Small intestine (tissue), 7 donors: ENCODE data around the gene RBL1. TPM values are rescaled to one million over a fixed set of nuclear protein-coding genes. Genes with fewer than 3 reads are reported as not detected.

Experiments used
- DNase-seq, 2 donors: peaks; one replicate each; pipeline versions ENCODE4 v3.0.0 to v3.0.0-alpha.2; 2013
- FAIRE-seq: peaks from 2 replicates; lab custom pipeline; 2012; peaks lifted over from hg19 to GRCh38; lab: Jason Lieb, UNC
- H3K27ac ChIP-seq, 3 donors: one replicate each; pipeline ENCODE4 v1.5.1; 2013; ENCODE audit warnings: low read length in 2 of 3, mild to moderate bottlenecking in 2 of 3, control low read depth in 1 of 3, inconsistent platforms in 1 of 3, low read depth in 1 of 3, moderate library complexity in 1 of 3
- H3K27me3 ChIP-seq, 3 donors: one replicate each; pipeline ENCODE4 v1.6.1; 2013; ENCODE audit warnings: low read length in 3 of 3, inconsistent platforms in 1 of 3; ENCODE audit not compliant: control insufficient read depth in 3 of 3, insufficient read depth in 3 of 3
- H3K36me3 ChIP-seq, 3 donors: one replicate each; pipeline ENCODE4 v1.6.1; 2013; ENCODE audit warnings: low read length in 3 of 3, inconsistent platforms in 1 of 3, low read depth in 1 of 3, mild to moderate bottlenecking in 1 of 3, moderate library complexity in 1 of 3; ENCODE audit not compliant: control insufficient read depth in 3 of 3, insufficient read depth in 2 of 3
- H3K4me1 ChIP-seq, 3 donors: one replicate each; pipeline ENCODE4 v1.6.1; 2013; ENCODE audit warnings: low read length in 2 of 3, inconsistent platforms in 1 of 3, low read depth in 1 of 3, mild to moderate bottlenecking in 1 of 3, moderate library complexity in 1 of 3; ENCODE audit not compliant: control insufficient read depth in 3 of 3, insufficient read depth in 2 of 3
- H3K4me3 ChIP-seq, 3 donors: one replicate each; pipeline ENCODE4 v1.5.1; 2013; ENCODE audit warnings: low read length in 3 of 3, control low read depth in 1 of 3, inconsistent platforms in 1 of 3, low read depth in 1 of 3, mild to moderate bottlenecking in 1 of 3, moderate library complexity in 1 of 3
- H3K9me3 ChIP-seq, 2 donors: one replicate each; pipeline ENCODE4 v1.6.1; 2013; ENCODE audit warnings: low read depth in 1 of 2, low read length in 1 of 2; ENCODE audit not compliant: control insufficient read depth in 2 of 2, insufficient read depth in 1 of 2
- WGBS, 3 donors: extraction: QIAGEN DNeasy Blood & Tissue Kit; methylation state at CpG; one replicate each; pipeline ENCODE4 v1.1.7; 2013; 5-methylcytosine and 5-hydroxymethylcytosine counted together
- polyA plus RNA-seq, 4 donors: library from polyadenylated mRNA; stranded (reverse) in 3 of 4; unstranded in 1 of 4; fragments of 200-250 nt in 3 of 4; fragments of 120-200 nt in 1 of 4; gene quantifications; one replicate each; pipeline versions ENCODE4 v1.2.1 to v1.2.3, GENCODE V29; 2013
- donor health status: healthy with polysubstance abuse.
- donor health status: control.
- donor health status: control.
- donor health status: Bipolar disorder and iron deficiency.
- donor health status: healthy.

Gene RBL1
- polyA plus RNA-seq, 4 donors: 0.89 to 5.3 (median 2.1) TPM

DNA sequence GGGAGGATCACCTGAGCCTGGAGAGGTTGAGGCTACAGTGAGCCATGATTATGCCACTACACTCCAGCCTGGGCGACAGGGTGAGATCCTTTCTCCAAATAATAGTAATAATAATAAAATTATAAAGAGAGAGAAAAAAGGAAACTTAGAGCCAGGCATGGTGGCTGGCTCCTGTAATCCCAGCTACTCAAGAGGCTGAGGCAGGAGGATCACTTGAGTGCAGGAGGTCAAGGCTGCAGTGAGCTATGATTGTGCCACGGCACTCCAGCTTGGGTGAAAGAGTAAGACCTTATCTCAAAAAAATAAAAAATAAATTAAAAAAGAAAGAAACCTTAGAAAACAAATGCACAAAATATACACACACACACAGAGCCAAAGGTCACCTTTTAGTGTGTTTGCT, 139.1 kb downstream of the RBL1 start:
- H3K9me3 ChIP-seq: peaks cover 0 to under 1% of the 10 kb centered on the region in 2 donors
- WGBS, 3 donors: 66 to 84% (median 78%) methylated on average over 2 of the region's 2 CpGs
- FAIRE-seq: no peak

DNA sequence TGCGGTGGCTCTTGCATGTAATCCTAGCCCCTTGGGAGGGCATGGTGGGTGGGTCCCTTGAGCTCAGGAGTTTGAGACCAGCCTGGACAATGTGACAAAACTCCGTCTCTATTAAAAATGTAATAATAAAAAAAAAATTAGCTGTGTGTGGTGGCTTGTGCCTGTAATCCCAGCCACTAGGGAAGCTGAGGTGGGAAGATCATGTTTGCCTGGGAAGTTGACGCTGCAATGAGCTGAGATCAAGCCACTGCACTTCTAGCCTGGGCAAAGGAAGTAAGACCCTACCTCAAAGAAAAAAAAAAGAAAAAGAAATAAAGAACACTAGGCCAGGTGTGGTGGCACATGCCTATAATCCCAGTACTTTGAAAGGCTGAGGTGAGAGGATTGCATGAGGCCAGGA, 139.8 kb downstream of the RBL1 start:
- H3K4me3 ChIP-seq: no peak overlapping the region
- WGBS, 3 donors: 60 to 78% (median 77%) methylated on average over 3 of the region's 3 CpGs
- no peaks in the 10 kb centered on the region for H3K9me3 ChIP-seq
- DNase-seq (no peak), FAIRE-seq (no peak)
- no peaks in the 10 kb centered on the region for H3K36me3 ChIP-seq
- no peak overlapping the region for H3K27ac ChIP-seq
- H3K27me3 ChIP-seq: peaks cover 0 to under 1% (median 0%) of the 10 kb centered on the region in 3 donors
- peaks cover 0 to 10% (median 0%) of the 10 kb centered on the region in 3 donors for H3K4me1 ChIP-seq

More for the DNA sequence above, 139.1 kb downstream of the RBL1 start:
- H3K4me1 ChIP-seq: peaks cover 0 to 10% (median 0%) of the 10 kb centered on the region in 3 donors
- H3K27me3 ChIP-seq: no peaks in the 10 kb centered on the region
- no peak overlapping the region for H3K4me3 ChIP-seq
- DNase-seq: no peak
- no peaks in the 10 kb centered on the region for H3K36me3 ChIP-seq
- H3K27ac ChIP-seq: no peak overlapping the region

DNA sequence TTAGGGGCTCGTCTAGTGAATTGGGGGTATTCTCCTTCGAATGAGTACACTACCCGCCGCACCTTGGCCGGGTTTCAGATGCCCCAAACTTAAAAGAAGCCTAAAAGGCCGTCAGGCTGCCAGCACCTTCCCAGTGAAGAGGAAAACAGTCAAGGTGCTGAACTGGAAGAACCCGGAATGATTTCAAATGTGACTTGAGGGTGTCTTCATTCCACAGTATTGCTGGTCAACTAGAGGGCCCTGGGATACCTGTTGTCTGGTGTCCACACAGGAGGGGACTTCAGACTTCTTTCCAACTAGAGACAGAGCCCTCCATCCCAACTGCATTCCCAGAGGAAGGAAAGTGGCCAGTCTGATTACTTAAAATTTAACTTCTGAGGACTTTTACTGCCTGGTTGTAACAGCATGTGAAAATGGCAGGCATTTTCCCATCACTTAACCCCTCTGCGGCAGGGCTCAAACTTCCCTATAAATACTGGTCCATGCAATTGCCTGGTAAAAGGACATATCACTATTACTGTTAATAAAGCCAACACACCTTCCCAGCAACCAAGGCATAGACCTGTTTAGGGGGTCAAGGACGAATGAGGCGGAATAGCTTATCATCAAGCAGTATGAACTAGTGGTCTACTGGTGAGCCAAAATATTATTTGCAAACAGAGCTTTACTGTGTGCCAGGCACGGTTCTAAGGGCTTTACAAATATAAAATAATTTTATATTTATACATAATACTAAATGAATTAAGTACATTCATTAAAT, 143.6 kb downstream of the RBL1 start:
- peaks cover 0 to 3% (median 0%) of the 10 kb centered on the region in 3 donors for H3K27me3 ChIP-seq
- 29 to 34% (median 30%) methylated on average over 11 of the region's 11 CpGs for WGBS, 3 donors
- H3K36me3 ChIP-seq: peaks cover 0 to 2% (median 0%) of the 10 kb centered on the region in 3 donors
- peak overlapping the region in 2 of 3 donors; percentile 79 to 95 for H3K4me3 ChIP-seq
- peaks cover 0 to 22% (median 0%) of the 10 kb centered on the region in 3 donors for H3K4me1 ChIP-seq
- no peak for DNase-seq
- no peaks in the 10 kb centered on the region for H3K9me3 ChIP-seq
- peak overlapping the region in 2 of 3 donors; percentile 77 to 95 for H3K27ac ChIP-seq
- FAIRE-seq: no peak

DNA sequence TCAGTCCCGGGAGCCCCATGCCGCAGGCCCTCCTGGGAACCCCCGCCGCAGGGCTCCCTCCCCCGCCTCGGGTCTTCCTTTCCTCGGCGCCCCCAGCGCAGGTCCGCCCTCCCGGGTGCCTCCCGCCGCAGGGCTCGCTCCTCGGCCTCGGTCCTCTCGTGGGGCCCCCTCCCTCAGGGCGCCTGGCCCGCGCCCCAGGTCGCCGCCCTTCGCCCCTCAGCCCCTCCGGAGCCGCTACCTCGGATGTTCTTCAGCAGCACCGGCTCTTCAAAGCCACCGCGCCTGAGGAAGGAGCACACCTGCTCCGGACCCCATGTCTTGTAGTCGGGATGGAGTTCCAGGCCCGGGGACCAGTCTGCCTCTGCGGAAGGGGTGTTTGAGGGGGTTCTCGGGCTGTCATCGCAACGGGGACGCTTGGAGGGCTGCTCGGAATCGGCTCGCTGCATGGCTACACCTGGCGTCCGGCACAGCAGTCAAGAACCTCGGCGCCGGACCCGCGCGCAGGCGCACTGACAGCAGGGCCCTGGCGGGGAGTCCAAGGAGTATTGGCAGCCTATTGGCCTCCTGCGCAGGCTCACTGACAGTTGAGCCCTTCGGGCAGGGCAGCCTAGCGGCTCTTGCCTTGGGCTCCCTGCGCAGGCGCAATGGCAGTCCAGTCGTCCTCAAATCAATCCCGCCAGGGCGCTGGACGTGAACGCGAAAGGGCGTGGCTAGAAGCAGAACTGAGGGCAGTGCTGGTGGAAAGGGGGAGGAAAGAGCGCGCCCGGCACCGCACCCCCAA, 144.4 kb downstream of the RBL1 start, which contains the start of gene SAMHD1:
Gene SAMHD1, minus strand, starts transcription at position 511 of the 781 bp plus-strand sequence. Its CDS starts 65 bp downstream, at position 446.
- Histone ChIP-seq H3K36me3 (peaks cover 0 to 2% (median 0%) of the 10 kb centered on the region in 3 donors), H3K4me3 (peak within 1 kb of the TSS; percentile 79 to 96 (median 95)), H3K27me3 (peaks cover 0 to 3% (median 0%) of the 10 kb centered on the region in 3 donors), H3K9me3 (no peaks in the 10 kb centered on the region), H3K4me1 (peaks cover 0 to 24% (median 0%) of the 10 kb centered on the region in 3 donors), H3K27ac (peak within 1 kb of the TSS; percentile 33 to 95 (median 77))
- 0 to 1% (median 0%) methylated on average over 43 to 66 of the region's 66 CpGs for WGBS, 3 donors
- DNase-seq (peak; percentile 95 to 99), FAIRE-seq (no peak)

DNA sequence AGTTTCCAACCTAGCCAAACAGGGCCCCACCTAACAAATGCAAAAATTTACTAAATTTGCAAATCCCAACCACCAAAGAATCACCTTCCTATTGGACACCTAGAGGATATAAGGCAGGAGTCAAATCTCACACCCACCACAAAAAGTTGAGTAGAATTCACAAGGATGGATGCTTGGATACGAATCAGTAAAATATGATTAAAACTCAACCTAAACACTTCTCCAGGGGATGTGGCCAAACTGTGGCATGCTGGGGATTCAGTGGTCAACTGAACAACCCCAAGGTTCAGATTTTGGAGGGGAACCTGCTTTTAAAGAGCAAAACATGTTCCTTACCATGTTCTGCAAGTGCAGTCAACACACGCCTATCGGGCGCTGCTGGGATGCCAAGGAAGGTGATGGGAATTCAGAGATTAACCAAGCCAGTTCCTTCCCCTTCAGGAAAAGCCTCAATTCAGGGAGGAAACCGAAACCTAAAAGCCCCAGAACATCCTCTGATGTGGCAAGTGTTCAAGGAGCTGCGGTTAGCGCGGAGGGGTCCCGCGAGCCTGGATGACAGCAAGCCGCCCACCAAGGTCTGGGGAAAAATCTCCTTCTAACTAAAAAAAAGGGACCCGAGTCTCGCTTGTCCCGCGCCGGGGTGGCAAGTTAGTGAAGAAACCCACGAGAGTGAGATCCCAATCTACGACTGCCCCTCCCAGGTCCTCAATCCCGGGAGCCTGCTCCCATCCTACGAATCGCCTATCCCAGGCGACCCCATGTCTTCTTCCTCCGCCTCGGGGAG, 145.2 kb downstream of the RBL1 start:
- FAIRE-seq: no peak

More for the DNA sequence above, 145.2 kb downstream of the RBL1 start:
- H3K4me1 ChIP-seq: peaks cover 0 to 24% (median 0%) of the 10 kb centered on the region in 3 donors
- H3K36me3 ChIP-seq: peaks cover 0 to 6% (median 2%) of the 10 kb centered on the region in 3 donors
- peak overlapping the region; percentile 79 to 96 (median 95) for H3K4me3 ChIP-seq
- WGBS, 3 donors: 2% methylated on average over 24 of the region's 24 CpGs
- H3K27ac ChIP-seq: peak overlapping the region in 2 of 3 donors; percentile 33 to 95
- H3K27me3 ChIP-seq: peaks cover 0 to 3% (median 0%) of the 10 kb centered on the region in 3 donors
- H3K9me3 ChIP-seq: no peaks in the 10 kb centered on the region
- peak; percentile 40 to 48 for DNase-seq

Other genes starting within 250 kb of the RBL1 start
- gene TLDC2, start 219.9 kb downstream of the RBL1 start, polyA plus RNA-seq: 10 to 100 TPM; 19.5 to 61.6 (median 32.4) TPM
- 10 to 100 TPM; 22.8 to 78.8 (median 28.5) TPM for gene SAMHD1, start 144.3 kb downstream of the RBL1 start, polyA plus RNA-seq
- gene RPN2, start 83.3 kb upstream of the RBL1 start, polyA plus RNA-seq: 100 to 1,000 TPM in 2 of 4 donors, 10 to 100 TPM in 2; 32.9 to 208 (median 123) TPM
- gene MROH8, start 83.6 kb upstream of the RBL1 start, polyA plus RNA-seq: 1 to 10 TPM in 1 of 4 donors, under 1 TPM in 3; 0.54 to 3.1 (median 0.73) TPM
- gene GHRH, start 165.8 kb upstream of the RBL1 start, polyA plus RNA-seq: not detected
- 10 to 100 TPM; 49.2 to 70.0 (median 57.6) TPM for gene MANBAL, start 193.7 kb upstream of the RBL1 start, polyA plus RNA-seq